Ishikawa (cell line): ENCODE measurements around the gene MARCHF6.

Source experiments
- CEBPB ChIP-seq: IDR thresholded peaks from 2 replicates; pipeline ENCODE4 v1.6.1; 2012
- EP300 ChIP-seq: IDR thresholded peaks from 2 replicates; pipeline ENCODE4 v1.6.1; 2012; ENCODE audit warnings: borderline replicate concordance
- NFIC ChIP-seq: IDR thresholded peaks from 2 replicates; pipeline ENCODE4 v1.6.1; 2012
- RAD21 ChIP-seq: IDR thresholded peaks from 2 replicates; pipeline ENCODE4 v1.6.1; 2012; ENCODE audit warnings: low read depth
- TEAD4 ChIP-seq: IDR thresholded peaks from 2 replicates; pipeline ENCODE4 v1.6.1; 2012
- TF ChIP-seq, protein P1 (sequence below): IDR thresholded peaks from 2 replicates; pipeline ENCODE4 v1.6.1; 2012; ENCODE audit warnings: low read depth, mild to moderate bottlenecking

DNA sequence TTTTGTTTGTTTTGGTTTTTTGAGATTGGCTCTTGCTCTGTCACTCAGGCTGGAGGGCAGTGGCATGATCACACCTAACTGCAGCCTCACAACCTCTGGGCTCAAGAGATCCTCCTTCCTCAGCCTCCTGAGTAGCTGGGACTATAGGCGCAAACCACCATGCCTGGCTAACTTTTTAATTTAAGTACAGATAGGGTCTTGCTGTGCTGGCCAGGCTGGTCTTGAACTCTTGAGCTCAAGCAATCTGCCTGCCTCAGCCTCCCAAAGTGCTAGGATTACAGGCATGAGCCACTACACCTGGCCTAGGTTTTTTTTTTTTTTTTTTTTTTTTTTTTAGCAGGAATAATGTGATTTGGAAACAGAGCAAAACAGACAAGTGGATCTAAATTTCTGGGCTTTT, 37.6 kb downstream of the MARCHF6 start:
- TF ChIP-seq CEBPB (no peak), TEAD4 (no peak), NFIC (no peak), EP300 (no peak), RAD21 (no peak)
- TF ChIP-seq, protein P1, sequence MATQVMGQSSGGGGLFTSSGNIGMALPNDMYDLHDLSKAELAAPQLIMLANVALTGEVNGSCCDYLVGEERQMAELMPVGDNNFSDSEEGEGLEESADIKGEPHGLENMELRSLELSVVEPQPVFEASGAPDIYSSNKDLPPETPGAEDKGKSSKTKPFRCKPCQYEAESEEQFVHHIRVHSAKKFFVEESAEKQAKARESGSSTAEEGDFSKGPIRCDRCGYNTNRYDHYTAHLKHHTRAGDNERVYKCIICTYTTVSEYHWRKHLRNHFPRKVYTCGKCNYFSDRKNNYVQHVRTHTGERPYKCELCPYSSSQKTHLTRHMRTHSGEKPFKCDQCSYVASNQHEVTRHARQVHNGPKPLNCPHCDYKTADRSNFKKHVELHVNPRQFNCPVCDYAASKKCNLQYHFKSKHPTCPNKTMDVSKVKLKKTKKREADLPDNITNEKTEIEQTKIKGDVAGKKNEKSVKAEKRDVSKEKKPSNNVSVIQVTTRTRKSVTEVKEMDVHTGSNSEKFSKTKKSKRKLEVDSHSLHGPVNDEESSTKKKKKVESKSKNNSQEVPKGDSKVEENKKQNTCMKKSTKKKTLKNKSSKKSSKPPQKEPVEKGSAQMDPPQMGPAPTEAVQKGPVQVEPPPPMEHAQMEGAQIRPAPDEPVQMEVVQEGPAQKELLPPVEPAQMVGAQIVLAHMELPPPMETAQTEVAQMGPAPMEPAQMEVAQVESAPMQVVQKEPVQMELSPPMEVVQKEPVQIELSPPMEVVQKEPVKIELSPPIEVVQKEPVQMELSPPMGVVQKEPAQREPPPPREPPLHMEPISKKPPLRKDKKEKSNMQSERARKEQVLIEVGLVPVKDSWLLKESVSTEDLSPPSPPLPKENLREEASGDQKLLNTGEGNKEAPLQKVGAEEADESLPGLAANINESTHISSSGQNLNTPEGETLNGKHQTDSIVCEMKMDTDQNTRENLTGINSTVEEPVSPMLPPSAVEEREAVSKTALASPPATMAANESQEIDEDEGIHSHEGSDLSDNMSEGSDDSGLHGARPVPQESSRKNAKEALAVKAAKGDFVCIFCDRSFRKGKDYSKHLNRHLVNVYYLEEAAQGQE, result no peak
